Glutamatergic neuron (in vitro differentiated cells): ENCODE data around the gene PUDP. TPM values are rescaled to one million over a fixed set of nuclear protein-coding genes. Genes with fewer than 3 reads are reported as not detected.
A peak's percentile ranks its signal among the peaks of the same experiment; 100 is the strongest.

ENCODE experiments used
- DNase-seq: peaks from one replicate; pipeline ENCODE4 v3.0.0; 2022
- H3K27ac Mint-ChIP-seq: one replicate; pipeline ENCODE4 v1.8.0; 2020; ENCODE audit warnings: mild to moderate bottlenecking, mixed read lengths, inconsistent platforms; ENCODE audit not compliant: unreplicated experiment
- H3K27me3 Mint-ChIP-seq: one replicate; pipeline ENCODE4 v1.8.0; 2020; ENCODE audit warnings: mild to moderate bottlenecking, moderate library complexity, mixed read lengths, inconsistent platforms; ENCODE audit not compliant: unreplicated experiment
- H3K36me3 Mint-ChIP-seq: one replicate; pipeline ENCODE4 v1.8.0; 2020; ENCODE audit warnings: mild to moderate bottlenecking, mixed read lengths, inconsistent platforms; ENCODE audit not compliant: unreplicated experiment
- H3K4me1 Mint-ChIP-seq: one replicate; pipeline ENCODE4 v1.8.0; 2020; ENCODE audit warnings: mild to moderate bottlenecking, low read depth, mixed read lengths, inconsistent platforms; ENCODE audit not compliant: unreplicated experiment
- H3K4me3 Mint-ChIP-seq: one replicate; pipeline ENCODE4 v1.8.0; 2020; ENCODE audit warnings: mild to moderate bottlenecking, mixed read lengths, inconsistent platforms; ENCODE audit not compliant: unreplicated experiment
- H3K9me3 Mint-ChIP-seq: one replicate; pipeline ENCODE4 v1.8.0; 2020; ENCODE audit warnings: mild to moderate bottlenecking, moderate library complexity, mixed read lengths, inconsistent platforms; ENCODE audit not compliant: unreplicated experiment
- total RNA-seq: library from RNA; stranded (reverse); fragmentation: NEBNext Ultra II Directional; extraction: Animal tissue kit (Norgen Biotek cat#: 25700); gene quantifications from one replicate; pipeline ENCODE4 v1.2.1, GENCODE V29; 2021; ENCODE audit not compliant: unreplicated experiment
- TF ChIP-seq, protein P1 (sequence below): fragments of 200-600 bp; sonication (generic); IDR thresholded peaks from one replicate; pipeline ENCODE4 v1.5.0; 2021; ENCODE audit not compliant: partially characterized antibody, unreplicated experiment

Gene PUDP
- total RNA-seq, 1 donor from 2014 or later = 22.7 TPM

DNA sequence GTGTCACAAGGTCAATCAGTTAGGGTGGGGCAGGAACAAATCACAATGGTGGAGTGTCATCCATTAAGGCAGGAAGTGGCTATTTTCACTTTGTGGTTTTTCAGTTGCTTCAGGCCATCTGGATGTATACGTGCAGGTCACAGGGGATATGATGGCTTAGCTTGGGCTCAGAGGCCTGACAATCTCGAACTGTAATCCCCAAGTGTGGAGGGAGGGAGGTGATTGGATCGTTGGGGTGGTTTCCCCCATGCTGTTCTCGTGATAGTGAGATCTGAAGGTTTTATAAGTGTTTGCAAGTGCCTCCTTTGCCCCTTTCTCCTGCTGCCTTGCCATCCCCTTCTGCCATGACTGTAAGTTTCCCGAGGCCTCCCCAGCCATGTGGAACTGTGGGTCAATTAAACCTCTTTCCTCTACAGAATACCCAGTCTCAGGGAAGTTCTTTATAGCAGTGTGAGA is 37.1 kb downstream of the PUDP start:
- no peak for DNase-seq

DNA sequence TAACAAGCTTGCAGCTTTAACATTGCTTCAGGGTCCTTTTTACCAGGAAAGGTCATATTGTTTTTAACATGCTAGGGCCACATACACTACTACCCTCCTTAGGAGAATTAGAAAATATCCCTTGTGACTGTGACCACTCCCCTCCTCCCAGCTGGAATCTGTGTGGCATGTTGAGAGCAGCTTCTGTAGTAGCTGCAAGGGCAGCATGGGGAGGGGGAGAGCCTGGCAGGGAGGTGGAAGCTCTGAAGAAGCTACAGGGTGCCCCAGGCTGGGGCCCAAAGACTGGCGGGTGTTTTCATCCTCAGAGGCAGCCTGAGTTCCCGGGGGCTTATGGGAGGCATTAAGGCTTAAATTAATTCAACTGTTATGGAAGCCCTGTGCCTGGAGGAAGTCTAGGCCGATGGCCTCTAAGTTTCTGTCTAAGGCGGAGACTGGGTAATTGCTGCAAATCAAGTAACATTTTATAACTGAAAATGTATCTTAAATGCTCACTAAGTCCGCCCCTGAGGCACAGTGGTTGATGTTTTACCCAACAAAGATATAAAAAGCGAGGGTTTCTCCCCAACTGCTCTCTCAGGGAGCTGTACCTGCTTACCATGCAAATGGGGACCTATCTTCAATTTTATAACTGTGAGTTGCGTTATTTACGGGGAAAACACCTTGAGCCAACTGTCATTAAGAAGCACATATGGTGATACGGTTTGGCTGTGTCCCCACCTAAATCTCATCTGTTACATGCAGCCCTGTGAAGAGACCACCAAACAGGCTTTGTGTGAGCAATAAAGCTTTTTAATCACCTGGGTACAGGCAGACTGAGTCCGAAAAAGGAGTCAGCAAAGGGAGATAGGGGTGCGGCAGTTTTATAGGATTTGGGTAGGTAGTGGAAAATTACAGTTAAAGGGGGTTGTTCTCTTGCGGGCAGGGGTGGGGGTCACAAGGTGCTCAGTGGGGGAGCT is 37.8 kb downstream of the PUDP start:
- Mint-ChIP-seq H3K36me3 (no peaks in the 10 kb centered on the region), H3K27me3 (peaks cover 3% of the 10 kb centered on the region), H3K9me3 (peaks cover 4% of the 10 kb centered on the region), H3K27ac (peak overlapping the region; percentile 96), H3K4me1 (peaks cover 19% of the 10 kb centered on the region), H3K4me3 (peak overlapping the region; percentile 42)
- DNase-seq = no peak
- TF ChIP-seq, protein P1, sequence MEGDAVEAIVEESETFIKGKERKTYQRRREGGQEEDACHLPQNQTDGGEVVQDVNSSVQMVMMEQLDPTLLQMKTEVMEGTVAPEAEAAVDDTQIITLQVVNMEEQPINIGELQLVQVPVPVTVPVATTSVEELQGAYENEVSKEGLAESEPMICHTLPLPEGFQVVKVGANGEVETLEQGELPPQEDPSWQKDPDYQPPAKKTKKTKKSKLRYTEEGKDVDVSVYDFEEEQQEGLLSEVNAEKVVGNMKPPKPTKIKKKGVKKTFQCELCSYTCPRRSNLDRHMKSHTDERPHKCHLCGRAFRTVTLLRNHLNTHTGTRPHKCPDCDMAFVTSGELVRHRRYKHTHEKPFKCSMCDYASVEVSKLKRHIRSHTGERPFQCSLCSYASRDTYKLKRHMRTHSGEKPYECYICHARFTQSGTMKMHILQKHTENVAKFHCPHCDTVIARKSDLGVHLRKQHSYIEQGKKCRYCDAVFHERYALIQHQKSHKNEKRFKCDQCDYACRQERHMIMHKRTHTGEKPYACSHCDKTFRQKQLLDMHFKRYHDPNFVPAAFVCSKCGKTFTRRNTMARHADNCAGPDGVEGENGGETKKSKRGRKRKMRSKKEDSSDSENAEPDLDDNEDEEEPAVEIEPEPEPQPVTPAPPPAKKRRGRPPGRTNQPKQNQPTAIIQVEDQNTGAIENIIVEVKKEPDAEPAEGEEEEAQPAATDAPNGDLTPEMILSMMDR = no peak

More for the DNA sequence above, 37.1 kb downstream of the PUDP start:
- Mint-ChIP-seq H3K4me1 (peaks cover 19% of the 10 kb centered on the region), H3K36me3 (no peaks in the 10 kb centered on the region), H3K9me3 (peaks cover 4% of the 10 kb centered on the region), H3K27ac (peak overlapping the region; percentile 96), H3K4me3 (peak overlapping the region; percentile 42), H3K27me3 (peaks cover 3% of the 10 kb centered on the region)
- TF ChIP-seq, protein P1 = no peak

DNA sequence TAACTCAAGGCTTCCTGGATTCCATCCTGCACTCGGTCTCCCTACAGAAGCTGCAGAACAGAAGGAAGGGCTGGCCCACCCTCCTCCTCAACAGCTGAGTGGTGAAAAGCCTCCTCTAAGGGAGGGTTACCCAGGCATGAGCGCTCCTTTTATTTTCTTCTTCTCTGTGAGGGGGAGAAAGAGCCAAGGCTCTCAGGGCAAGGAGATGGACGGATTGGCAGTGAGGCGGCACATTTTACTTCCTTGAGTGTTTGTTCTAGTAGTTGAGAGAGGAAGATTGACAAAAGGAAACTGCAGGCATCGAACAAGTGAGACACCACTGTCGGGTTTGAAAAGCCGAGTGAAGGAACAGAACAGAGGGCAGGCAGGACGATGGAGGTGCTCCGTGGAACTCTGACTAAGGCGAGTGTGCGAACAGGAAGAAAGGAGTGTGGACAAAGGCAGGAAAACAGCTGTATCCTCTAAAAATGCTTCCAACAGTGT is 38.9 kb downstream of the PUDP start:
- DNase-seq = no peak
- H3K4me3 Mint-ChIP-seq = peak overlapping the region; percentile 39
- peaks cover 3% of the 10 kb centered on the region for H3K27me3 Mint-ChIP-seq
- peak overlapping the region; percentile 92 for H3K27ac Mint-ChIP-seq
- no peaks in the 10 kb centered on the region for H3K36me3 Mint-ChIP-seq
- H3K9me3 Mint-ChIP-seq = peaks cover 4% of the 10 kb centered on the region
- TF ChIP-seq, protein P1 = no peak
- H3K4me1 Mint-ChIP-seq = peaks cover 19% of the 10 kb centered on the region

DNA sequence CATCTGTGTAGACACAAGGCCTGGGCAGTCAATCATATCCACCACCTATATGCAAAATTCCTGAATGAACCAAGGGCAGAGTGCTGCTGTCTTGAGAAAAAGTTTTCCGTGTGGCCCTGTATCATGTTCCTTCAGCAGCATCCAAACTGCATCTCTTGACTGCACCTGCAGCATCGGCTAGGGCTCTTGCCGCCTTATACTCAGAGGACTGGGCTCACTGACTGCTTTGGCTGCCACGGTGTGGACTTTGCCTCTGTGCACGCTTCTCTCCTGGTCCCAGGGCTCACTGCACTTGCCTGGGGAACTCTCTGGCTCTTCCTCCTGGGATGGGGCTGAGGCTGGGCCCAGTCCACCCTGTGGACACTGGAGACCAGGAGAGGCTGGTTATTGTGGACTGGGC is 39.9 kb downstream of the PUDP start:
- H3K27me3 Mint-ChIP-seq = peaks cover 3% of the 10 kb centered on the region
- H3K27ac Mint-ChIP-seq = no peak overlapping the region
- DNase-seq = no peak
- no peaks in the 10 kb centered on the region for H3K36me3 Mint-ChIP-seq
- peaks cover 19% of the 10 kb centered on the region for H3K4me1 Mint-ChIP-seq
- TF ChIP-seq, protein P1 = no peak
- peaks cover 4% of the 10 kb centered on the region for H3K9me3 Mint-ChIP-seq
- H3K4me3 Mint-ChIP-seq = no peak overlapping the region

DNA sequence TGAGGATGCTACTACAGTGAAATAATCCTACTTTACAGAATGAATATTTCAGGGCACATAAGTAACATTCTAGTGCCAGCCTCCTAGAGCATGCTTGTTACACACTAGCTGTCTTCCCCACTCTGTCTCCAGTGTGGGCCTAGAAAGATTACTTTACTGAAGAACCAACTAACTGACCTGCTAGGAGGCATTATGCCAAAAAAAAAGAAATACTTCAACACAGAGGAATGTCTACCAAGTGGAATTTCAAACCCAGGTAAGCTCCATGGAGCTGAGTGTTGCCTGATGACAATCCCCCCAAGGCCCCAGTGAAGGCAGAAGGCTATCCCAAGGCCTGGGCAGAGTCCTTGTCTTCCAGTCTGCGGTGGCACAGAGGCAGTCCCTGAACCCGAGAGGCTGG is 41.3 kb downstream of the PUDP start:
- Mint-ChIP-seq H3K27me3 (peaks cover 3% of the 10 kb centered on the region), H3K27ac (no peak overlapping the region), H3K36me3 (no peaks in the 10 kb centered on the region), H3K4me3 (no peak overlapping the region), H3K9me3 (peaks cover 4% of the 10 kb centered on the region), H3K4me1 (peaks cover 19% of the 10 kb centered on the region)
- TF ChIP-seq, protein P1 = no peak
- no peak for DNase-seq
